Activated CD4-positive, alpha-beta T cell treated with anti-CD3 and anti-CD28 coated beads, Interleukin-2, amount 50 U/mL, for 24 hours (primary cell): ENCODE results near the gene SARS1.

Experiments used
- DNase-seq, 2 donors: peaks; one replicate each; pipeline ENCODE4 v3.0.0-alpha.2; 2020; ENCODE audit warnings: low read depth in 1 of 2, low spot score in 1 of 2

SARS1 gene

GRCh38 chr1:109261578-109261977 lies 47.9 kb downstream of the SARS1 start:
- DNase-seq, result no peak

GRCh38 chr1:109262231-109263055 lies 48.7 kb downstream of the SARS1 start:
- no peak for DNase-seq

- no peak for DNase-seq
Observed at GRCh38 chr1:109263234-109263596, 49.5 kb downstream of the SARS1 start.

- DNase-seq, result peak; percentile 65 to 70
Observed at GRCh38 chr1:109263597-109264378, 50.1 kb downstream of the SARS1 start.

- no peak for DNase-seq
Observed at GRCh38 chr1:109264379-109264755, 50.6 kb downstream of the SARS1 start.

GRCh38 chr1:109265016-109265415 lies 51.3 kb downstream of the SARS1 start:
- no peak for DNase-seq

GRCh38 chr1:109265741-109266330 lies 52.1 kb downstream of the SARS1 start:
- DNase-seq, result no peak

- DNase-seq, result no peak
Observed at GRCh38 chr1:109266965-109267364, 53.2 kb downstream of the SARS1 start.

GRCh38 chr1:109267743-109268300 lies 54.1 kb downstream of the SARS1 start:
- no peak for DNase-seq

- DNase-seq, result no peak
Observed at GRCh38 chr1:109268431-109269211, 54.9 kb downstream of the SARS1 start.

GRCh38 chr1:109269212-109269980 lies 55.7 kb downstream of the SARS1 start:
- no peak for DNase-seq

- no peak for DNase-seq
Observed at GRCh38 chr1:109269981-109270622, 56.4 kb downstream of the SARS1 start.

- no peak for DNase-seq
Observed at GRCh38 chr1:109270623-109271317, 57.1 kb downstream of the SARS1 start.

GRCh38 chr1:109271458-109271857 lies 57.7 kb downstream of the SARS1 start:
- no peak for DNase-seq

GRCh38 chr1:109272021-109272799 lies 58.5 kb downstream of the SARS1 start:
- no peak for DNase-seq

- no peak for DNase-seq
Observed at GRCh38 chr1:109272831-109273547, 59.3 kb downstream of the SARS1 start.

- no peak for DNase-seq
Observed at GRCh38 chr1:109273570-109274288, 60.0 kb downstream of the SARS1 start.
